ENCODE results near the gene GRIK4. TPM values are rescaled to one million over a fixed set of nuclear protein-coding genes. Genes with fewer than 3 reads are reported as not detected.

Gene GRIK4
- polyA plus RNA-seq, 1 experiment, result 0.55 TPM

GRCh38 chr11:120646206-120646605, 134.7 kb downstream of the GRIK4 start:
- Histone ChIP-seq H3K4me3 (ENCODE audit: low read depth, low read length) (no peak overlapping the region), H3K27me3 (ENCODE audit: control insufficient read depth, insufficient read depth, low read length) (peaks cover 29% of the 10 kb centered on the region), H3K27ac (ENCODE audit: low read depth, low read length) (no peak overlapping the region), H3K9me3 (ENCODE audit: control insufficient read depth, insufficient read depth, low read length) (no peaks in the 10 kb centered on the region; the same call in 1 of the 2 replicates)
- POLR2A ChIA-PET, result no interaction called here
- TF ChIP-seq CTCF (IDR thresholded peaks at IDR 0.05; ENCODE audit: low read depth, low read length), result no peak
- DNase-seq (ENCODE audit: low read depth, low spot score), result no peak
- CTCF ChIA-PET, result no interaction called here

DNA sequence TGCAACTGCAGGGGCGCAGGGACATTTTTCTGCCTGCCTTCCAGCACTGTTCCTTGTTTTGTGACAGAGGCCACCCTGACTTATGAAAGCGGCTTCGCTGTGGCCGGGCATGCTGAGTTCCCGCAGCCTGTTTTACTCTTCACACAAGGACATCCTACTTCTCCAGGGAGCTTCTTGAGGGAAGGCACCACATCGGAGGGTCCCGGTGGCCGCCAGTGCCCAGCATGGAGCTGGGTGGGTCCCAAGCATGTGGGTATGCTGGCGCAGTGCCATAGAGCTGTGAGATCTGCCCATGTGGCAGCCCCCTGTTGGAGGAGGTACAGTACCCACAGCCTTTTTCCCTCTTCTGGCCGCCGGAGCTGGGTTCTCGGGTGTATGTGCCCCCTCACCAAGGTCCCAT, 136.1 kb downstream of the GRIK4 start:
- H3K27me3 ChIP-seq (ENCODE audit: control insufficient read depth, insufficient read depth, low read length), result peaks cover 29% of the 10 kb centered on the region
- no peak overlapping the region for H3K27ac ChIP-seq (ENCODE audit: low read depth, low read length)
- no peaks in the 10 kb centered on the region for H3K9me3 ChIP-seq (ENCODE audit: control insufficient read depth, insufficient read depth, low read length)
- no peak overlapping the region for H3K4me3 ChIP-seq (ENCODE audit: low read depth, low read length)
- TF ChIP-seq CTCF (IDR thresholded peaks at IDR 0.05; ENCODE audit: low read depth, low read length), result no peak
- CTCF ChIA-PET, result no interaction called here
- POLR2A ChIA-PET, result no interaction called here
- no peak for DNase-seq (ENCODE audit: low read depth, low spot score)

GRCh38 chr11:120648771-120649170, 137.2 kb downstream of the GRIK4 start:
- ChIA-PET CTCF (no interaction called here), POLR2A (no interaction called here)
- Histone ChIP-seq H3K27ac (ENCODE audit: low read depth, low read length) (no peak overlapping the region), H3K9me3 (ENCODE audit: control insufficient read depth, insufficient read depth, low read length) (no peaks in the 10 kb centered on the region), H3K27me3 (ENCODE audit: control insufficient read depth, insufficient read depth, low read length) (peaks cover 22% of the 10 kb centered on the region), H3K4me3 (ENCODE audit: low read depth, low read length) (no peak overlapping the region)
- no peak for TF ChIP-seq CTCF (IDR thresholded peaks at IDR 0.05; ENCODE audit: low read depth, low read length)
- DNase-seq (ENCODE audit: low read depth, low spot score), result no peak

DNA sequence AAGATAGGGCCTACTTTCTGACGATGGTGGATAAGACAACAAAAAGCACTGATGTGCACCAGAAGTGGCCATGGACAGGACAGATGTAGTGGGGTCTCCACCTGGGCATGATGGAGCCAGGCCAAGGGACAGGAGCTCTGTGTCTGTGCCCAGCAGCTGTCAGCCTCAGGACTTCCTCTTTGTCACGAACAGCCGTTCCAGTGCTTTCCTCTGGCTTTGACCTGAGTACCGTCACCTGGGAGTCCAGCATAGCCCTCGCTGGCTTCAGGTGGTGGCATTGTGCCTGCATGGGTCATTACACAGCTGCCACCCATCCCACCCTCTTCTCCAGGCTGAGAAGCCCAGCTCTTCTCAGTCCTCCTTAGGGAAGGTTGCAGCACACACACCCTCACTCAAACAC, 137.8 kb downstream of the GRIK4 start:
- H3K9me3 ChIP-seq (ENCODE audit: control insufficient read depth, insufficient read depth, low read length), result no peaks in the 10 kb centered on the region
- DNase-seq (ENCODE audit: low read depth, low spot score), result no peak
- peaks cover 22% of the 10 kb centered on the region for H3K27me3 ChIP-seq (ENCODE audit: control insufficient read depth, insufficient read depth, low read length)
- POLR2A ChIA-PET, result no interaction called here
- TF ChIP-seq CTCF (IDR thresholded peaks at IDR 0.05; ENCODE audit: low read depth, low read length), result no peak
- H3K27ac ChIP-seq (ENCODE audit: low read depth, low read length), result no peak overlapping the region
- H3K4me3 ChIP-seq (ENCODE audit: low read depth, low read length), result no peak overlapping the region
- CTCF ChIA-PET, result no interaction called here

DNA sequence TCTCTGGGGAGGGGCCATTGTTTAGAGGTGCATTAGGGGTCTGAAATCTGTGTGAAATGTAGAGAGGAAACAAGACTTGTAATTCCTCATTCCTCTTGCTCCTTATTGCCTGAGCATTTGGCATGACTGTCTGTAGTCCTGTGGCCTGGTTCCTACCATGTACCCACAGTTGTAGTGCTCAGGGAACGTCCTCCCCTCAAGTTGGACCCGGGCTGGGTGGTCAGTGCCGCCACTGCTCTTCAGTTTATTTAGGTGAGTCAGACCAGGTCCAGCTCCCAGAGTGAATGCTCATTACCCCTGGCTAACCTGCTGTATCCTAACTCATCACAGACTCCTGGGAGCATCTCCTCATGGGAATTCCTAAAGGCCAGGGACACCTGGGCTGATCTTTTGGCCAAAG, 139.8 kb downstream of the GRIK4 start:
- ChIA-PET CTCF (interaction anchor here (0.7 kb wide), 1 partner anchor 34 kb away, joined by 3 read pairs; no protein-coding TSS in a partner anchor), POLR2A (no interaction called here)
- Histone ChIP-seq H3K9me3 (ENCODE audit: control insufficient read depth, insufficient read depth, low read length) (no peaks in the 10 kb centered on the region), H3K4me3 (ENCODE audit: low read depth, low read length) (no peak overlapping the region), H3K27me3 (ENCODE audit: control insufficient read depth, insufficient read depth, low read length) (peaks cover 17% of the 10 kb centered on the region), H3K27ac (ENCODE audit: low read depth, low read length) (no peak overlapping the region)
- no peak for DNase-seq (ENCODE audit: low read depth, low spot score)
- no peak for TF ChIP-seq CTCF (IDR thresholded peaks at IDR 0.05; ENCODE audit: low read depth, low read length)

Data from AG04450 (cell line).